Inflammatory macrophage (primary cell): ENCODE data around the gene MRTFA.
A peak's percentile ranks its signal among the peaks of the same experiment; 100 is the strongest.
"Not testable (repeated sequence)": the region's sequence is repeated elsewhere in the genome, so short reads cannot be mapped to it uniquely, and the experiment has no call there.

Experiments used
- DNase-seq, 2 donors: peaks; one replicate each; pipeline ENCODE4 v3.0.0-alpha.2; 2020 to 2022

Gene MRTFA

DNA sequence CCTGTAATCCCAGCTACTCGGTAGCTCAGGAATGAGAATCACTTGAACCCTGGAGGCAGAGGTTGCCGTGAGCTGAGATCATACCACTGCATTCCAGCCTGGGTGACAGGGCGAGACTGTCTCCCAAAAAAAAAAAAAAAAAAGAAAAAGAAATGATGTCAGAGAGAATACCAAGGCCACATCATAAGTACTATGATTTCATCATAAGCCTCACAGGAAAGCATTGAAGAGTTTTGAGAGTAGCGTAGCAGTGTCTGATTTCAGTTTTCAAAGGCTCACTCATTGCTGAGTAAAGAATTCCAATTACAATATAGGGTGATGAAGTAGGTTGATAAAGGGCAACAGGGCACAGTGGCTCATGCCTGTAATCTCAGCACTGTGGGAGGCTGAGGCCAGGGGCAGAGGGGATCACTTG lies 88.8 kb downstream of the MRTFA start:
- DNase-seq: no peak

DNA sequence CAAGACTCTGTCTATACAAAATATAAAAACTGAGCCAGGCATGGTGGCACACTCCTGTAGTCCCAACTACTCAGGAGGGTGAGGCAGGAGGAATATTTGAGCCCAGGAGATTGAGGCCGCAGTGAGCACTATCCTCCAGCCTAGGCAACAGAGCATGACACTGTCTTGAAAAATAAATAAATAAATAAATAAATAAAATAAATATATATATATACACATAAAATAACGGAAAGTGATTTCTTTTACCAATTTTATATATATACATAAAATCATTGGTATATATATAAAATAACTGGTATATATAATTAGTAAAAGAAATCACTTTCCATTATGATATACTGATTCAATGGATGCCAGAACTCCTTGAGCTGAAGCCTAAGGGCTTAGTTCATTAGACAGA lies 91.8 kb downstream of the MRTFA start:
- DNase-seq: no peak

DNA sequence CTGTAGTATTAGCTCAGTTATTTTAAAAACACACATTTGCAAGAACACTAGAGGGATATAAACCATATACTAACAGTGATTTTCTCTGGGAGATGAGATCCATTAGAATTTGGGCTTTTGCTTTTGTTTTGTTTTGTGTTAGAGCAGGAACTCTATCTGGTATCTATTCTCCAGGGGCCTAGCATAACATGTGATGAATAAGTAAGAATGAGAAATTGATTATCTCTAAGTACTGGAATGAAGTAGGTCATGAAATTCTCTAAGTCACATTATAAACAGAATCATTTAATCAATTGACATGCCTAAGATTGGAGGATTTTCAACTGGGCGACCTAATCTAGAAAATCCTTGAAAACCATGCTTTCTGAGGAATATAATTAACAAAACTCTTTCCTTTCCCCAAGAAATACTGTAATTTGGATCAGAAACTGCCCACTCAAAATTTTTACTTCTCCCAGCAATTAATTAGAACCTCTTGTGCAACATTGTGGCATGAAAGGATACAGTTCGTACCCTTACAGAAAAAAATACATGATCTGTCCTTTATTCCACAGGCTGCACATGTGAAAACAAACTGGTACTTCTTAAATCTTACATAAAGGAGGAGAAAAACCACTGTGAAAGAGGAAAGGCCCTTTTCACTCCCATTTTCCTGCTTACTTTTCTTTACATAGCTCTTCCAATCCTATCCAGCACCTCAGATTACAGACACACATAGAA lies 93.5 kb downstream of the MRTFA start:
- DNase-seq: no peak

DNA sequence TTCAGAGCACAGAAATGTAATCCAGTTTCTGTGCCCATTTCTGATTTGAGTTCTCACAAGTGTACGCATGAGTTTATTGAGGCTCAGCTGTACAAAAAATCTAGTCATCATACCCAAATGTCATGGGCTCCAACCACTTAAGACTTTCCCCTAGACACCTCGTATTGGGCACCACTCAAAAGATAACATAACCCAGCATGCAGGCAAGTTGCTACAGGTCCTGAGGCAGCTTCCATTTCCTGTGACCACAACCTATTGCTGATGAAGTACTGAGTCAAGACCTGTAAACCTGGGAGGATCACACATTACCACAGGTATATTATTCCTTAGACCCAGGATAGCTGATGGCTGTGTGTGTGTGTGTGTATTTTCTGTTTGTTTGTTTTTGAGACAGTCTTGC lies 95.2 kb downstream of the MRTFA start:
- no peak for DNase-seq

DNA sequence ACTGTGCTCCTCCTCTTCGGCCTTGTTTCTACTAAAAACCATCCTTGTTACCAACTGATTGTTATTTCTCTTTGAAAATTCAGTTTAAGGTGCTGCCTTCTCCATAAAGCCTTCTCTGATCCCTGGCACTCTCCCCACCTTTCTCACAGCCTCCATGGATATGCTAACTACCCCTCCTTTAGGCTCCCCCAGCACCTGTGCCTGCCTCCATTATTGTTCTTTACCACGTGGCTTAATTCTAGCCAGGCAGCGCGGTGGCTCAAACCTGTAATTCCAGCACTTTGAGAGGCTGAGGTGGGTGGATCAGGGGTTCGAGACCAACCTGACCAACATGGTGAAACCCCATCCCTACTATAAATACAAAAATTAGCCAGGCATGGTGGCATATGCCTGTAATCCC lies 96.3 kb downstream of the MRTFA start:
- DNase-seq: no peak

DNA sequence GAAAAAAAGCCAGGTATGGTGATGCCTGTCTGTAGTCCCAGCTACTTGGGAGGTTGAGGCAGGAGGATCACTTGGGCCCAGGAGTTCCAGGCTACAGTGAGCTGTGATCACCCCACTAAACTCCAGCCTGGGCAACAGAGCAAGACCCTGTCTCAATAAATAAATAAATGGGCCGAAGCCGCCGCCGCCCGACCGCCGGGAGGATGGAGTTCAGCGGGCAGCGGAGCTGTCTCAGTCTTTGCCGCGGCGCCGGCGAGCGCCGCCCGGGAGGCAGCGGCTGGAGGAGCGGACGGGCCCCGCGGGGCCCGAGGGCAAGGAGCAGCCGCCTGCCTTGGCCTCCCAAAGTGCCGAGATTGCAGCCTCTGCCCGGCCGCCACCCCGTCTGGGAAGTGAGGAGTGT lies 100.4 kb downstream of the MRTFA start:
- DNase-seq: not testable (repeated sequence)

DNA sequence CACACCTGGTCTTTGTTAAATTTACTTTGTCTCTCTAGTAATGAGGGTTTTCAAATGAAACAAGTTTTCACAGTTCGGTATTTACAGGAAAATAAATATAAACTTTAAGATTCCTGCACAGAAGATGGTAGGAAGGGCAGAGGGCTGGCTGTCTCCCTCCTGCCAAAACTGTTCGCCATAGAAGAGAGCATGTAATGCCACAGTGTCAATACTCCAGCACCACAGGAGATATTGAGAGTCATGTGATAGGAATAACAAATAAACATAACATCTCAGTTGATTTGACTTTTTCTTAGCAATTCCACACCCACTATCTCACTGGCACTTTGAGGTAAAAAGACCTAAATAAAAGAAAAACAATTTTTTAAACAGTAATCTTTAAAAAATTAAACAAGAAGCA lies 100.9 kb downstream of the MRTFA start:
- no peak for DNase-seq

DNA sequence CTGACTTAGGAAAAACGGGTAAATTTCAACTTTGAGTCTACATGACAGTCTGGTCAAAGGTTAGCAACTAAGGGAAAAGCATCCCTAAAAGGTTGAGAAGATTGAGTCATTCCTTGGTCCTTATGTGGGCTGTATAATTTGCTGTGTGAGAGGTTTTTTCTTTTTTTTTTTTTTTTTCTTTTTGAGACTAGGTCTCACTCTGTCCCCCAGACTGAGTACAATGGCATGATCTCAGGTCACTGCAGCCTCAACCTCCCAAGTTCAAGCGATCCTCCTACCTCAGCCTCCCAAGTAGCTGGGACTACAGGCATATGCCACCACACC lies 101.4 kb downstream of the MRTFA start:
- no peak for DNase-seq

DNA sequence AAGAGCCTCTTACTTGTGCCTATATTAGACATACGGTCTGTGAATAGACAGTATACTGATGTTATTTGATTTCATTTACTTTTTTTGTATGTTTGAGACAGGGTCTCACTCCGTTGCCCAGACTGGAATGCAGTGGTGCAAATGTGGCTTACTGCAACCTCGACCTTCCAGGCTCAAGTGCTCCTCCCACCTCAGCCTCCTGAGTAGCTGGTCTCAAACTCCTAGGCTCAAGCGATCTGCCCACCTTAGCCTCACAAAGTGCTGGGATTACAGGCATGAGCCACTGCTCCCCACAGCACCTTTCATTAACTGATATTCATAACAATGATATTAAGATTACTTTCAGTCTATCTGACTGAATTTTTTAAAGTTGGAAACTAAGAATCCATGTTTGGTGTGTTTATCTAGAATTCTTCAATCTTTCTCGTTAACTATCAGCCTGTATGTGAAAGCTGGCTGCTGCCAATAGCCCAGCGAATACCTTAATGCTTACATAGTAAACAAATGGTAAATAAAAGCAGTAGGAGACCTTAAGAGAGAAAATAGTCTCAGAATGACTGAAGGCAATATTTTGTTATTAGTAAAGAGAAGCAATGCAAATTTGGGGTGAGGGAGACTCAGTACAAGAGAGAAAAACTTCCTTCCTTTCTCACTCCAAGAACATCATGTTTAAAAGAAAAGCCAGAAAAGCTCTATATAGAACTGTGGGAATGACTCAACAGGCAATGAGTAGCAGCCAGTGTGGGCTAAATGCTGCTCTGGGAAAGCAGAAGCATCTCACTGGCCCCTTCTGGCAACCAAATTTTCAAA lies 101.9 kb downstream of the MRTFA start:
- peak; percentile 81 to 84 for DNase-seq

DNA sequence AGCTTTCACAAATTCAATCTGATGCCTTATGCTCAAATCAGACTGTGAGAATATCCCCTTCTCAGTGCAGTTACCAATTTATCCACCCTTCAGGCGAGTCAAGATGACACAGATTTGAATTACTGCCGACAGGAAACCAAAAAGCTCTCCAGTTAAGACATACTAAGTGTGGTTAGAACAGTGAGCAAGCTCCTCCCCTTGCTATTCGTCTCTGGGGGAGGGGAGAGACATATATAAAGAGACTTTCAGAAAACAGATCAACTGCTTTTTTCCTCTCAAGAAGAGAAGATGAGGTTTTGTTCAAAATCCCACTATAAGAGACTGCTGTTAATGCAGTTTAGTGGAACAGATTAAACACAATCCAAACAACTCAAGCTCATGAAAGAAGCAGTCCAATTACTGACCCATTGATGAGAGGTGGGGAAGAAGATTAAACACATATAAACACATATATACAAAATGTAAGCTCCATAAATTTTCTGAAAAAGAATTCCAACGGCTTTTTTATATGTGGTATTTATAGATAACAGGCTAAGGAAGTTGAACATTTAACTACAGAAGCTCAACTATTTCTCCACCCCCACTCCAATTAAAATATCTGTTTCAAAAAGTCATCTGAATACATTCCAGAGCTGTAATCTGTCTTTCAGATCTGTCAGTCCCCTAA lies 102.7 kb downstream of the MRTFA start:
- peak; percentile 52 to 61 for DNase-seq

DNA sequence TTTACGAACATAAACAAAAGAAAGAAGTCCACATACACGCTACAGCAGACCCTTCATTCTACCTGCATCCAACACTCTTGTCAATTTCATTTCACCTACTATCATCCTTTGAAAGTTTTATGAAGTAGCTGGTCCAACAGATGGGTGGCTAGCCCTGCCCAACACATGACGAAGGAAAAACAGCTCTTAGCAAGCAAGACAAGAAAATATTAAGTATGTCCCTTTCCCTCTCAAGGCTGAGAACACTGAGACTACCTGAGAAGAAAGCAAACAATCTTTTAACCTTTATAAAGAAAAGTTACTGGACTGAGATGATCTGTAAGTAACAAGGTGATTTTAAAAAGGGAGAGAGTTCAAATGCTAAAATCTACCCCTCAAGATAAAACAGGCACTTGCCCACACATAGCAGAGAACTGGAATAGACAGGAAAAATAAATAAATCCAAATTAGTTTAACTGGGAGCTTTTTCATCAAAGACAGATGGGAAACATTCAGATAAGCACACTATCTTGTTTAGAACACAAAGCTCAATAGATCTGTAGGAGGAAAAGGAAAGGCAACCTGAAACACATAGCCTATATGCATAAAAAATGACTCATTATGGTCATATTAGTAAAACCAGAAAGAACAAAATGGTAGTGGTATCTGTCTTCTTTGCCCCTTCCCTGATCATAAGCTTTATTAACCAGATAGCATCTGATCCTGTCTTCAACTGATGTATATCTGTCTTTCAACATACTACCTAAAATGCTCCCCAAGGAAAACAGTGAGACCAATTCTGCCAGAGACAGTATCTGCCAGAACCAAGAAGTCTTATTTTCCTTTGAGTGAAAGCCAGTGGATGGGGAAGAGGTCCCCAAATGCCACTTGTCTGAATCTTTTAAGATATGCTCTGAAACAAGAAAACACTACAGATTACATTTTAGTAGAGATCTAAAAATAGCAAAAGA lies 104.3 kb downstream of the MRTFA start:
- DNase-seq: no peak

DNA sequence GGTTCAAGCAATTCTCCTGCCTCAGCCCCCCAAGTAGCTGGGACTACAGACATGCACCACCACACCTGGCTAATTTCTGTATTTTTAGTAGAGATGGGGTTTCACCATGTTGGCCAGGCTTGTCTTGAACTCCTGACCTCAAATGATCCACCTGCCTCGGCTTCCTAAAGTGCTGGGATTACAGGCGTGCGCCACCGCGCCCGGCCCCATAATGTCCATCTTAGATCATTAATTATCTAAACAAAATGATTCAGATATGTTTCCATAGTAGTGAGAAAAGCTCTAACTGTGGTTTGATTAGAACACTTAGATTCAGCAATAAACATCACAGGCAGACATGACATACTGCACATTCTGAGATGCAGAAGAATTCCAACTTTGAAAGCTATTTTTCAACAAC lies 106.1 kb downstream of the MRTFA start:
- not testable (repeated sequence) for DNase-seq

DNA sequence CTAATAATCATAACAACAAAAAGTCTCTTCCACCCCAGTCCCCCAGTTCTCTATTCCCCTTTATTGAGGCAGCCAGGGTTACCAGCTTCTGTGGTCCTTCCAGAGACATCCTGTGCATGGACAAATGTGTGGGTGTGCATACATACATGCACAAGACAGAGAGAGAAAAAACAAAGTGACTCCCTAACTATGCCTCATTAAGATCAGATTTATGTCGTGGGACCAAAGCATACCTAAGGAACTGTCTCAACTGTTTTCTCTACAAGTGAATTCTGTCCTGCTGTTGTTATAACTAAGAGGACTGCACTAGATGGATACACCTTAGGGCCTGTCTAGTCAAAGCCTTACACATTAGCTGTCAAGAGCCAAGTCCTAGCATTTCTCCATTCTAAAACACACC lies 106.7 kb downstream of the MRTFA start:
- DNase-seq: no peak

DNA sequence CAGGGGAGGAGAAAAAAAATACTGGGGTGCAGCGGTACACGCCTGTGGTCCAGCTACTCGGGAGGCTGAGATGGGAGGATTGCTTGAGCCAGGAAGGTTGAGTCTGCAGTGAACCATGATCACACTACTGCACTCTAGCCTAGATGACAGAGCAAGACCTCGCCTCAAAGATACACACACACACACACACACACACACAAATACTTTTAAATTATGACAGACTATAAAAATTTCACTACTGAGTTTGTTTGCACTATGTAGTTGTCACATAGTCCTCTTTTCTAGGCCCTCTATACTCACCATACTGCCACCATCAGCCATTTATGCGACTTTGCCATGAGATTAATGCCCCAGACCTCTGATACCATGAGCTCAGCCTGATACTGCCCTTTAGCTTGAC lies 109.6 kb downstream of the MRTFA start:
- no peak for DNase-seq

DNA sequence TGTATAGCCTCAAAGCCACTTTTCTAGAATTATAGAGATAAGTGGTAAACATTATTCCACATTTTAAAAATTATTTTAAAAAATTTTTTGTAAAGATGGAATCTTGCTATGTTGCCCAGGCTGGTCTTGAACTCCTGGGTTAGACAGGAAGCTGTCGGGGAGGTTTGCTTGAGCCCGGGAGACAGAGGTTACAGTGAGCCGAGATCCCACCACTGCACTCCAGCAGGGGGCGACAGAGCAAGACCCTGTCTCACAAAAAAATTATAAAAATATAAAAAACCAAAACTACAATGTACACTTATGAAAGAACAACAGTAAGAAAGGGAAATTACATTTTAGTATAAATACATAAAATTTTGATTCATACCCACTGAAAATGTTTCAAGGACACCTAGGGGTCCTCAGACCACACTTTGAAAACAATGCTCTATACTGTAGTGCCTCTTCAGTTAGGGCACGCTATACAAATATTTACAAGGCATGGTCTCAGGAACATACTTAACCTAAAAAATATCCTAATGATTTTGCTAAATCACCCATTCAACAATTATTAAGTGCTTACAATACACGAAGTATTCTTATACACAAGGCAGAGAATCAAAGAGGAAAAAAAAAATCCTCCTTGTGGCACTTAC lies 111.2 kb downstream of the MRTFA start:
- peak; percentile 51 to 60 for DNase-seq

DNA sequence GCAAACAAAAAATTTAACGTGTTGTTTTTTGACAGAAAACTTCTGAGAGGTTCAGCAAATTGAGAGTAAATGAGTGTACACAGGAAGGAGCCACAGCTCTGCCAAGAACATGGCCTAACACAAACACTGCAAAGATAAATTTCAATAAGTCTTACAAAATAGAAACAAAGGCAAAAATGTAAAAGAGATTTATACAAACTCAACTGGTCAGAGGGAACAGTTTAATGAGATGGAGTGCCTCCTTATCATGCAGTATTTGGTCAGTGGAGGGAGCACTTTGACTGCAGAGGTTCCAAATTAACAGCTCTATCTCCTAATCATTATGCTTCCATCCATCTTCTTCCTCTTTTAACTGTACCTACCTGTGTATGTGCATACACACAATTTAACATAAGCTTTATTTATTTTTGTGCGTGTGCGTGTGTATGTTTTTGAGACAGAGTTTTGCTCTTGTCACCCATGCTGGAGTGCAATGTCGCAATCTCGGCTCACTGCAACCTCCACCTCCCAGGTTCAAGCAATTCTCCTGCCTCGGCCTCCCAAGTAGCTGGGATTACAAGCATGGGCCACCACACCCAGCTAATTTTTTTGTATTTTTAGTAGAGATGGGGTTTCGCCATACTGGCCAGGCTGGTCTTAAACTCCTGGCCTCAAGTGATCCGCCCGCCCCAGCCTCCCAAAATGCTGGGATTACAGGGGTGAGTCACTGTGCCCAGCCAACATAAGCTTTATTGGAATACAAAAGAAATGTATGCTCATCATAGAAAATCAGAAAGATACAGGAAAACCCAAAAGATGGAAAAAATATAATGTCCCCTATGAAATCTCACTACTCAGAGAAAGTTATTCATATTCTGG lies 111.9 kb downstream of the MRTFA start:
- DNase-seq: peak in 1 of 2 donors; percentile 18

DNA sequence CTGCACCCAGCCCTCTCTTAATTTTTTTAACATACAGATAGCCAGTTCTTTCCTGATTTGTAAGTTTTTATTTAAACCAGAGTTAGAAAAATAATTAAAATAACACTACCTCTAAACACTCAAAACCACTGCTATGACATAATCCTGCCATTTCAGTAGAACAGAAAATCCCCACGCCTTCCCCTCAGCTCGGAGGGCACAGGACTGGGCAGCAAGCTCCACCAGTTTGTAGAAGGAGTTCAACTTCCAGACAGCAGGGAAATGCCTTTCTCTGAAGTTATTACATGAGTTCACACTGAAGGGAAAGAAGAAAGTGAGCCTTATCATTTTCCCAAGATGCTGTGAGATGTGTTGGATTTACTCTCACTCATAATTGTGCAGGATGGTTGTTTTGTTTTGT lies 114.4 kb downstream of the MRTFA start:
- no peak for DNase-seq

DNA sequence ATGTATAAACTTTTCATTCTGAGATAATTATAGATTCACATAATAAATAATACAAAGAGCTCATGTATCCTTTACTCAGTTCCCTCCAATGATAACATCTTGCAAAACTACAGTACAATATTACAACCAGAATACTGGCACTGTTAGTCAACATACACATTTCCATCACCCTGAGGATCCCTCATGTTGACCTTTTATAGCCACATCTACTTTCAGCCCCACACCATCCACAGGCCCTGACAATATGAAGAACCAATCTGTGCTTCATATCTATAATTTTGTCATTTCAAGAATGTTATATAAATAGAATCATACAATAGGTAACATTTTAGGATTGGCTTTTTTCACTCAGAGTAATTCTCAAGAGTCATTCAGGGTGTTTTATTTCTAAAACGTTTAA lies 115.5 kb downstream of the MRTFA start:
- DNase-seq: no peak

DNA sequence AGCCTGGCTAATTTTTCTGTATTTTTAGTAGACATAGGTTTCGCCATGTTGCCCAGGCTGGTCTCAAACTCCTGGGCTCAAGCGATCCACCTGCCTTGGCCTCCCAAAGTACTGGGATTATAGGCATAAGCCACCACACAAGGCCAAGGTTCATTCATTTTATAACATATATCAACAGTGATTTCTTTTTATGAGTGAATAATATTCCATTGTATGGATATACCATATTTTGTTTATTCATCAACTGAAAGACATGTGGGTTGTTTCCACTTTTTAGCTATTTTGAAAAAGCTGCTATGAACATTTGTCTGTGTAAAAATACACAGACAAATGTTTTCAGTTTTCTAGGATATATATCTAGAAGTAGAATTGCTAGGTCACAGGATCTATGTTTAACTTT lies 116.0 kb downstream of the MRTFA start:
- DNase-seq: no peak

DNA sequence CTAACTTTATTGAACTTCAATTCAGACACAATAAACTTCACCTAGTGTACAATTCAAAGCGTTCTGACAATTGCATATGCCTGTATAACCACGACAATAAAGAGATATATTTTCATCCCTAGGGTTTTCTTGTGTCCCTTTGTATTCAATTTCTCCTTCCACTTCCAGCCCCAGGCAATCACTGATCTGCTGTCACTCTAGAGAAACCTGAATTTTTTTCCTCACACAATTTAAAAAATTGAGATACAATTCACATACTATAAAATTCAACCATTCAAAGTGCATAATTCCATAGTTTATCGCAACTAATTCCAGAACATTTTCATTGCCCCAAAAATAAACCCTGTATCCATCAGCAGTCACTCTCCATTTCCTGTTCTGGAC lies 116.6 kb downstream of the MRTFA start:
- no peak for DNase-seq

DNA sequence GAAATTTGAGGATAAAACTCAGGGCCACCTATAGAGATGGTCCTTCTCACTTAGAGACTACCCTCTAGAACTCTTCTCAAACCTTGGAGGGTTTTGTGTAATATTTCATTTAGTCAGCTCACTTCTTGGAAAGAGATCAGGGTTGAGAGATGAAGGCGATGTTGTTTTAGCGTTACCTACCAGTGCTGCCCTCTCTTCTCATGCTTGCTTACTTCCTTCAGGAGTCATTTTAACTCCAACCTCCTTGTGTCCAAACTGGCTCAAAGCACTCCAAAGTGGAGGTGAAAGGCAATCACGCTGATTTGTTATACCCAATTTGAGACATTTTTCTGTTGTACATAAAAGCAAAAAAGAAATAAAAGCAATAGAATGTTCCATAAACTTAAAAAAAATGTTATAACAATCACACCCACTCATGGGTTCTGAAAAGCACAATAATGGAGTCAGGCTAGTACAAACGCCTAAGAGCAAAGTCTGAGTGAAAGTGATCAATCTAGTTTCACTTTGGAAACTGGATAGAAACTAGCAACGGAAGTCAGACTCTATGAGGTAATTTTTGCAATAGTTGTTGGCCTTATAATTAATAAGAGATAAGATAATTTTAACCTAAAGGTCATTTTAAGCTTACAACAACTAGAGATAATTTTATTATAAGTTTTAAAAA lies 117.1 kb downstream of the MRTFA start:
- no peak for DNase-seq
